ENCODE results near the gene CA12.

CA12 gene

GRCh38 chr15:63362885-63363284 is 18.8 kb downstream of the CA12 start:
- no peak for DNase-seq
- peaks cover 2% of the 10 kb centered on the region for H3K4me1 ChIP-seq (ENCODE audit: control insufficient read depth, low read depth, low read length)
- no peaks in the 10 kb centered on the region for H3K36me3 ChIP-seq (ENCODE audit: control insufficient read depth, insufficient read depth, low read length)
- H3K79me1 ChIP-seq (ENCODE audit: low read length) = no peaks in the 10 kb centered on the region
- no peak overlapping the region for H4K8ac ChIP-seq (ENCODE audit: low read depth, low read length)
- H3K18ac ChIP-seq (ENCODE audit: low read length) = no peak overlapping the region
- no peak overlapping the region for H3K9ac ChIP-seq (ENCODE audit: low read length)
- no peak overlapping the region for H2BK5ac ChIP-seq (ENCODE audit: low read length)
- no peak overlapping the region for H3K4me2 ChIP-seq (ENCODE audit: low read length)
- H2AK5ac ChIP-seq (ENCODE audit: low read length) = no peak overlapping the region
- H3K4ac ChIP-seq (ENCODE audit: low read depth, low read length) = no peak overlapping the region
- no CpG with 5 or more reads among the region's 7 CpGs for WGBS (ENCODE audit: extremely low coverage, insufficient coverage, low lambda C conversion rate)
- H3K4me3 ChIP-seq (ENCODE audit: low read length) = no peak overlapping the region
- no peak overlapping the region for H3K56ac ChIP-seq (ENCODE audit: low read length)
- H2BK120ac ChIP-seq (ENCODE audit: low read depth, low read length) = no peak overlapping the region
- H2BK15ac ChIP-seq (replicated peaks; ENCODE audit: low read depth) = no peak overlapping the region
- H3K27ac ChIP-seq (ENCODE audit: low read depth, low read length) = no peak overlapping the region
- H3K27me3 ChIP-seq (ENCODE audit: insufficient read depth, low read length, poor library complexity) = no peaks in the 10 kb centered on the region
- H4K5ac ChIP-seq (ENCODE audit: low read length) = no peak overlapping the region
- H3K23ac ChIP-seq (ENCODE audit: low read length) = no peak overlapping the region
- H3K79me2 ChIP-seq (ENCODE audit: control insufficient read depth, insufficient read depth, low read length) = no peaks in the 10 kb centered on the region

GRCh38 chr15:63362196-63362595 is 19.4 kb downstream of the CA12 start:
- no peak overlapping the region for H2BK5ac ChIP-seq (ENCODE audit: low read length)
- no CpG with 5 or more reads among the region's 3 CpGs for WGBS (ENCODE audit: extremely low coverage, insufficient coverage, low lambda C conversion rate)
- no peak overlapping the region for H2BK15ac ChIP-seq (replicated peaks; ENCODE audit: low read depth)
- H3K27me3 ChIP-seq (ENCODE audit: insufficient read depth, low read length, poor library complexity) = no peaks in the 10 kb centered on the region
- H3K23ac ChIP-seq (ENCODE audit: low read length) = no peak overlapping the region
- H3K4ac ChIP-seq (ENCODE audit: low read depth, low read length) = no peak overlapping the region
- H2AK5ac ChIP-seq (ENCODE audit: low read length) = no peak overlapping the region
- no peak overlapping the region for H3K56ac ChIP-seq (ENCODE audit: low read length)
- no peak overlapping the region for H3K27ac ChIP-seq (ENCODE audit: low read depth, low read length)
- no peaks in the 10 kb centered on the region for H3K79me1 ChIP-seq (ENCODE audit: low read length)
- H3K36me3 ChIP-seq (ENCODE audit: control insufficient read depth, insufficient read depth, low read length) = no peaks in the 10 kb centered on the region
- H3K4me1 ChIP-seq (ENCODE audit: control insufficient read depth, low read depth, low read length) = peaks cover 2% of the 10 kb centered on the region
- H3K4me2 ChIP-seq (ENCODE audit: low read length) = no peak overlapping the region
- H3K18ac ChIP-seq (ENCODE audit: low read length) = no peak overlapping the region
- no peak overlapping the region for H4K8ac ChIP-seq (ENCODE audit: low read depth, low read length)
- no peak for DNase-seq
- no peak overlapping the region for H3K4me3 ChIP-seq (ENCODE audit: low read length)
- H4K5ac ChIP-seq (ENCODE audit: low read length) = no peak overlapping the region
- no peak overlapping the region for H2BK120ac ChIP-seq (ENCODE audit: low read depth, low read length)
- no peak overlapping the region for H3K9ac ChIP-seq (ENCODE audit: low read length)
- no peaks in the 10 kb centered on the region for H3K79me2 ChIP-seq (ENCODE audit: control insufficient read depth, insufficient read depth, low read length)

GRCh38 chr15:63360170-63360569 is 21.5 kb downstream of the CA12 start:
- Histone ChIP-seq H3K79me2 (ENCODE audit: control insufficient read depth, insufficient read depth, low read length) (no peaks in the 10 kb centered on the region), H3K79me1 (ENCODE audit: low read length) (no peaks in the 10 kb centered on the region), H4K5ac (ENCODE audit: low read length) (no peak overlapping the region), H3K27ac (ENCODE audit: low read depth, low read length) (no peak overlapping the region), H2BK120ac (ENCODE audit: low read depth, low read length) (no peak overlapping the region), H3K9ac (ENCODE audit: low read length) (no peak overlapping the region), H3K18ac (ENCODE audit: low read length) (no peak overlapping the region), H3K4me1 (ENCODE audit: control insufficient read depth, low read depth, low read length) (peaks cover 2% of the 10 kb centered on the region), H3K23ac (ENCODE audit: low read length) (no peak overlapping the region), H4K8ac (ENCODE audit: low read depth, low read length) (no peak overlapping the region), H3K36me3 (ENCODE audit: control insufficient read depth, insufficient read depth, low read length) (no peaks in the 10 kb centered on the region), H3K56ac (ENCODE audit: low read length) (no peak overlapping the region), H3K4ac (ENCODE audit: low read depth, low read length) (no peak overlapping the region), H2AK5ac (ENCODE audit: low read length) (no peak overlapping the region), H2BK5ac (ENCODE audit: low read length) (no peak overlapping the region), H3K4me3 (ENCODE audit: low read length) (no peak overlapping the region), H3K27me3 (ENCODE audit: insufficient read depth, low read length, poor library complexity) (no peaks in the 10 kb centered on the region), H2BK15ac (replicated peaks; ENCODE audit: low read depth) (no peak overlapping the region), H3K4me2 (ENCODE audit: low read length) (no peak overlapping the region)
- no CpG with 5 or more reads among the region's 4 CpGs for WGBS (ENCODE audit: extremely low coverage, insufficient coverage, low lambda C conversion rate)
- DNase-seq = no peak

GRCh38 chr15:63358241-63359029 is 23.2 kb downstream of the CA12 start:
- Histone ChIP-seq H3K4me1 (ENCODE audit: control insufficient read depth, low read depth, low read length) (peaks cover 2% of the 10 kb centered on the region), H3K79me2 (ENCODE audit: control insufficient read depth, insufficient read depth, low read length) (no peaks in the 10 kb centered on the region), H2BK120ac (ENCODE audit: low read depth, low read length) (no peak overlapping the region), H3K23ac (ENCODE audit: low read length) (no peak overlapping the region), H3K36me3 (ENCODE audit: control insufficient read depth, insufficient read depth, low read length) (no peaks in the 10 kb centered on the region), H2BK15ac (replicated peaks; ENCODE audit: low read depth) (no peak overlapping the region), H4K8ac (ENCODE audit: low read depth, low read length) (no peak overlapping the region), H3K27ac (ENCODE audit: low read depth, low read length) (no peak overlapping the region), H2AK5ac (ENCODE audit: low read length) (no peak overlapping the region), H3K4me2 (ENCODE audit: low read length) (no peak overlapping the region), H3K18ac (ENCODE audit: low read length) (no peak overlapping the region), H3K4me3 (ENCODE audit: low read length) (no peak overlapping the region), H4K5ac (ENCODE audit: low read length) (no peak overlapping the region), H3K56ac (ENCODE audit: low read length) (no peak overlapping the region), H3K27me3 (ENCODE audit: insufficient read depth, low read length, poor library complexity) (no peaks in the 10 kb centered on the region), H3K79me1 (ENCODE audit: low read length) (no peaks in the 10 kb centered on the region), H3K9ac (ENCODE audit: low read length) (no peak overlapping the region), H2BK5ac (ENCODE audit: low read length) (no peak overlapping the region), H3K4ac (ENCODE audit: low read depth, low read length) (no peak overlapping the region)
- no CpG with 5 or more reads among the region's 15 CpGs for WGBS (ENCODE audit: extremely low coverage, insufficient coverage, low lambda C conversion rate)
- no peak for DNase-seq

DNA sequence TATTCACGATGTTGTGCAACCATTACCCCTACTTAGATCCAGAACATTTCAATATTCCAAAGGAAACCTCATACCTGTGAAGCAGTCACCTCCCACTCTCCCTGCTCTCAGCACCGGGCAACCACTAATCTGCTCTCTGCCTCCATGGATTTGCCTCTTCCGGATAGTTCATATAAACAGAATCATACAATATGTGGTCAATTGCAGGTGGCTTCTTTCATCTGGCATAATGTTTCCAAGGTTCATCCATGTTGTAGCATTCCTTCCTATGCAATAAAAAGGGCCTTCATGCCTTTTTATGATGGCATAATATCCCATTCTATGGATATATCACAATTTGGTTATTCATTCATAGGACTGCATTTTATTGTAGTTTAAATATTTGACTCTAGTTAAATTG is 23.9 kb downstream of the CA12 start:
- no peaks in the 10 kb centered on the region for H3K4me1 ChIP-seq (ENCODE audit: control insufficient read depth, low read depth, low read length)
- no peak overlapping the region for H3K27ac ChIP-seq (ENCODE audit: low read depth, low read length)
- H2AK5ac ChIP-seq (ENCODE audit: low read length) = no peak overlapping the region
- no peak overlapping the region for H3K56ac ChIP-seq (ENCODE audit: low read length)
- H3K23ac ChIP-seq (ENCODE audit: low read length) = no peak overlapping the region
- DNase-seq = no peak
- H3K4me3 ChIP-seq (ENCODE audit: low read length) = no peak overlapping the region
- H4K8ac ChIP-seq (ENCODE audit: low read depth, low read length) = no peak overlapping the region
- H2BK15ac ChIP-seq (replicated peaks; ENCODE audit: low read depth) = no peak overlapping the region
- H3K4ac ChIP-seq (ENCODE audit: low read depth, low read length) = no peak overlapping the region
- no peak overlapping the region for H3K4me2 ChIP-seq (ENCODE audit: low read length)
- H4K5ac ChIP-seq (ENCODE audit: low read length) = no peak overlapping the region
- no peaks in the 10 kb centered on the region for H3K79me1 ChIP-seq (ENCODE audit: low read length)
- WGBS (ENCODE audit: extremely low coverage, insufficient coverage, low lambda C conversion rate) = no CpG with 5 or more reads among the region's 3 CpGs
- no peaks in the 10 kb centered on the region for H3K27me3 ChIP-seq (ENCODE audit: insufficient read depth, low read length, poor library complexity)
- H3K9ac ChIP-seq (ENCODE audit: low read length) = no peak overlapping the region
- H3K18ac ChIP-seq (ENCODE audit: low read length) = no peak overlapping the region
- no peaks in the 10 kb centered on the region for H3K36me3 ChIP-seq (ENCODE audit: control insufficient read depth, insufficient read depth, low read length)
- no peak overlapping the region for H2BK5ac ChIP-seq (ENCODE audit: low read length)
- no peak overlapping the region for H2BK120ac ChIP-seq (ENCODE audit: low read depth, low read length)
- no peaks in the 10 kb centered on the region for H3K79me2 ChIP-seq (ENCODE audit: control insufficient read depth, insufficient read depth, low read length)

- Histone ChIP-seq H3K4me1 (ENCODE audit: control insufficient read depth, low read depth, low read length) (no peaks in the 10 kb centered on the region), H3K9ac (ENCODE audit: low read length) (no peak overlapping the region), H3K36me3 (ENCODE audit: control insufficient read depth, insufficient read depth, low read length) (no peaks in the 10 kb centered on the region), H3K27ac (ENCODE audit: low read depth, low read length) (no peak overlapping the region), H2BK15ac (replicated peaks; ENCODE audit: low read depth) (no peak overlapping the region), H3K56ac (ENCODE audit: low read length) (no peak overlapping the region), H3K4ac (ENCODE audit: low read depth, low read length) (no peak overlapping the region), H3K4me2 (ENCODE audit: low read length) (no peak overlapping the region), H2AK5ac (ENCODE audit: low read length) (no peak overlapping the region), H3K79me2 (ENCODE audit: control insufficient read depth, insufficient read depth, low read length) (no peaks in the 10 kb centered on the region), H3K4me3 (ENCODE audit: low read length) (no peak overlapping the region), H2BK120ac (ENCODE audit: low read depth, low read length) (no peak overlapping the region), H4K8ac (ENCODE audit: low read depth, low read length) (no peak overlapping the region), H2BK5ac (ENCODE audit: low read length) (no peak overlapping the region), H3K23ac (ENCODE audit: low read length) (no peak overlapping the region), H4K5ac (ENCODE audit: low read length) (no peak overlapping the region), H3K27me3 (ENCODE audit: insufficient read depth, low read length, poor library complexity) (no peaks in the 10 kb centered on the region), H3K79me1 (ENCODE audit: low read length) (no peaks in the 10 kb centered on the region), H3K18ac (ENCODE audit: low read length) (no peak overlapping the region)
- DNase-seq = no peak
- WGBS (ENCODE audit: extremely low coverage, insufficient coverage, low lambda C conversion rate) = no CpG with 5 or more reads among the region's 4 CpGs
Observed at GRCh38 chr15:63357061-63357460, 24.6 kb downstream of the CA12 start.

Data from mesendoderm (in vitro differentiated cells).